ENCODE data around the gene BTG3. TPM values are rescaled to one million over a fixed set of nuclear protein-coding genes. Genes with fewer than 3 reads are reported as not detected.

BTG3 gene
- total RNA-seq, 4 donors from 2014 or later: 46.2 to 66.6 (median 49.9) TPM

DNA sequence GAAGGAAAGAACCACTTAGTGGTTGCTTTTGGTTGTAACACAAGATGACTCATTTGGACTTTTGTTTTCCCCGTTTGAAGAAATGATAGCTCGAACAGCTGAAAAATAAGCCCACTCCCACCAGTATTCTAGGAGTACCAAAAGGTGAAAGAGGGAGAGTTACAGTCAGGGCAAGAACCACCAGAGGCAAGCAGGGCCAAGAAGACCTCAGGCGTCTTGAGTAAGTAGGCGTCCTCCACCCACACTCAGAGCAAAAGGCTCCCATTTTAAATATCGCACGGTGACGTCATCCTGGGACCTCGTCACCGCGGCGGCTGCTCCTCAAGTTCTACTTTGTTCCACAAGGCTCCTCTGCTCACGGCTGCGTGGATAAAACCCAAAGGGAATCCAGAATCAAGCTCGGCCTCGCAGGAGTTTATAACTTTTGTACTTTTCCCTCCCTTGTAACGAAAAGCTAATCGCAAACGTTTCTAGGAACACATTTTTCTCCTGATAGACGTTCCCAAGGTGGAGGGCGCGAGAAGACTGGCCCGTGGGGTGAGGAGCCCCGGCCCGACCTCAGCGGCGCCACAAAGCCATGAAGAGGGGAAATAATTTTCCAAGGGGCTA is 1.2 kb downstream of the BTG3 start:
- WGBS, 2 donors: 0% methylated on average over 26 of the region's 26 CpGs
- Histone ChIP-seq H3K9me3 (no peaks in the 10 kb centered on the region), H3K36me3 (peaks cover 0 to 11% (median 0%) of the 10 kb centered on the region in 3 donors), H3K4me3 (peak overlapping the region; percentile 76 to 89 (median 86)), H3K4me1 (peaks cover 0 to 42% (median 7%) of the 10 kb centered on the region in 4 donors), H3K27me3 (no peaks in the 10 kb centered on the region), H3K27ac (peak overlapping the region; percentile 90 to 98 (median 96))
- TF ChIP-seq, protein P1, sequence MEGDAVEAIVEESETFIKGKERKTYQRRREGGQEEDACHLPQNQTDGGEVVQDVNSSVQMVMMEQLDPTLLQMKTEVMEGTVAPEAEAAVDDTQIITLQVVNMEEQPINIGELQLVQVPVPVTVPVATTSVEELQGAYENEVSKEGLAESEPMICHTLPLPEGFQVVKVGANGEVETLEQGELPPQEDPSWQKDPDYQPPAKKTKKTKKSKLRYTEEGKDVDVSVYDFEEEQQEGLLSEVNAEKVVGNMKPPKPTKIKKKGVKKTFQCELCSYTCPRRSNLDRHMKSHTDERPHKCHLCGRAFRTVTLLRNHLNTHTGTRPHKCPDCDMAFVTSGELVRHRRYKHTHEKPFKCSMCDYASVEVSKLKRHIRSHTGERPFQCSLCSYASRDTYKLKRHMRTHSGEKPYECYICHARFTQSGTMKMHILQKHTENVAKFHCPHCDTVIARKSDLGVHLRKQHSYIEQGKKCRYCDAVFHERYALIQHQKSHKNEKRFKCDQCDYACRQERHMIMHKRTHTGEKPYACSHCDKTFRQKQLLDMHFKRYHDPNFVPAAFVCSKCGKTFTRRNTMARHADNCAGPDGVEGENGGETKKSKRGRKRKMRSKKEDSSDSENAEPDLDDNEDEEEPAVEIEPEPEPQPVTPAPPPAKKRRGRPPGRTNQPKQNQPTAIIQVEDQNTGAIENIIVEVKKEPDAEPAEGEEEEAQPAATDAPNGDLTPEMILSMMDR (IDR thresholded peaks at IDR 0.05): peak in 1 of 5 experiments; percentile 37
- TF ChIP-seq EP300 (IDR thresholded peaks at IDR 0.05) (peak in 1 of 2 donors; percentile 94), POLR2A (IDR thresholded peaks at IDR 0.05) (peak; percentile 72 to 75)
- DNase-seq (ENCODE audit: low spot score in 2 of 2): peak; percentile 65 to 83

DNA sequence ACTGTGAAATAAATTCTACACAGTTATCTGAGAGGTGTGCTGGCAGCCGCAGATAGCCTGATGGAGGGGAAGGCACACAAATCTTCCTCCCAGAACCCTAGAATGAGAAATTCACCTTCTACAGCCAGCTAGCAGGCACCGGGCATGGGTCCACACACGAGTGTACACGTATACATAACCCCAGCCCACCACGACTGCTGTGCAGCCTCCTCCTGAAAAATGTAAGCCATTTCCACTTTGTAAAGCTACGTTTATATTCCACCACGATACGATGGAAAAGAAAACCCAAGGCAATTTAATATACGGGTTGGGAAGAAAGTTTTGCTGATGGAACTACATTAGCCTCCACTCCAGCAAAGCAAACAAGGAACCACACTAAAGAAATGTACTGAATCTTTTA is 1.8 kb downstream of the BTG3 start:
- H3K27ac ChIP-seq: peak overlapping the region; percentile 90 to 98 (median 96)
- no peak for TF ChIP-seq POLR2A (IDR thresholded peaks at IDR 0.05)
- no peak for TF ChIP-seq EP300 (IDR thresholded peaks at IDR 0.05)
- TF ChIP-seq, protein P1 (IDR thresholded peaks at IDR 0.05): no peak
- no peak for DNase-seq (ENCODE audit: low spot score in 2 of 2)
- H3K9me3 ChIP-seq: no peaks in the 10 kb centered on the region
- H3K36me3 ChIP-seq: peaks cover 0 to 11% (median 0%) of the 10 kb centered on the region in 3 donors
- WGBS, 2 donors: 19 to 21% methylated on average over 9 of the region's 9 CpGs
- H3K27me3 ChIP-seq: no peaks in the 10 kb centered on the region
- H3K4me1 ChIP-seq: peaks cover 0 to 44% (median 7%) of the 10 kb centered on the region in 4 donors
- H3K4me3 ChIP-seq: peak overlapping the region; percentile 76 to 89 (median 86)

DNA sequence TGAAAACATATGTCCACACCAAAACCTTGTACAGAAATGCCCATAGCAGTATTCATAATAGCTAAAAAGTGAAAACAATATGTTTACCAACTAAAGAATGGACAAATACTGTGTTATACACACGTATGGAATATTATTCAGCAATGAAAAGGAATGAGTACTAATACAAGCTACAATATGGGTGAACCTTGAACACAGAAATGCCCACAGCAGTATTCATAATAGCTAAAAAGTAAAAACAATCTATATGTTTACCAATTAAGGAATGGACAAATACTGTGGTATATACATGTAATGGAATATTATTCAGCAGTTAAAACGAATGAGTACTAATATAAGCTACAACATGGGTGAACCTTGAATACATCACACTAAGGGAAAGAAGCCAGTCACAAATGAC is 3.0 kb downstream of the BTG3 start:
- TF ChIP-seq POLR2A (IDR thresholded peaks at IDR 0.05): no peak
- 90 to 96% methylated on average over 2 of the region's 2 CpGs for WGBS, 2 donors

DNA sequence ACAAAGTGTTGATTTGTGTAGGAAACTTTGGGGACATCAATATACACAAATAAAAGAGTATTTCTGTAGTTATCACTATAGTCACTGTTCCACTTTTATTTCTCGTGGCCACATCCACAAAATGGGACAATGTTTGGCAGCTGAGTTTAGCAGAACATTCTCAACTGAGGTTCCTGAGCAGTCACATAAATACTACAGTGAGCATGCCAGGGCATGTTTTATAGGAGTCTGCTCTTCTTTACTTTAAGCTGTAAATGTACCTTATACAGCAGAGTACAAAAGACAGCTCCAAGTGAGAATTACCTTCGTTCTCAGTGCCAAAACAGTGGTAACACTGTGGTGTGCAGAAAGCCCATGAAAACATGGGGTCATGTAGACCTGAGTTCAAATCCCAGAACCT is 5.0 kb downstream of the BTG3 start:
- H3K27ac ChIP-seq: no peak overlapping the region
- peaks cover 0 to 37% (median 7%) of the 10 kb centered on the region in 4 donors for H3K4me1 ChIP-seq
- WGBS, 2 donors: 93 to 95% methylated on average over 2 of the region's 2 CpGs
- no peaks in the 10 kb centered on the region for H3K9me3 ChIP-seq
- peaks cover 0 to 35% (median 0%) of the 10 kb centered on the region in 3 donors for H3K36me3 ChIP-seq
- H3K27me3 ChIP-seq: no peaks in the 10 kb centered on the region
- H3K4me3 ChIP-seq: no peak overlapping the region
- no peak for DNase-seq (ENCODE audit: low spot score in 2 of 2)
- TF ChIP-seq, protein P1 (IDR thresholded peaks at IDR 0.05): no peak
- no peak for TF ChIP-seq EP300 (IDR thresholded peaks at IDR 0.05)
- no peak for TF ChIP-seq POLR2A (IDR thresholded peaks at IDR 0.05)

More for the DNA sequence above, 3.0 kb downstream of the BTG3 start:
- Histone ChIP-seq H3K27me3 (no peaks in the 10 kb centered on the region), H3K27ac (no peak overlapping the region), H3K4me1 (peaks cover 0 to 44% (median 7%) of the 10 kb centered on the region in 4 donors), H3K9me3 (no peaks in the 10 kb centered on the region), H3K4me3 (no peak overlapping the region), H3K36me3 (peaks cover 0 to 17% (median 0%) of the 10 kb centered on the region in 3 donors)
- DNase-seq (ENCODE audit: low spot score in 2 of 2): no peak

DNA sequence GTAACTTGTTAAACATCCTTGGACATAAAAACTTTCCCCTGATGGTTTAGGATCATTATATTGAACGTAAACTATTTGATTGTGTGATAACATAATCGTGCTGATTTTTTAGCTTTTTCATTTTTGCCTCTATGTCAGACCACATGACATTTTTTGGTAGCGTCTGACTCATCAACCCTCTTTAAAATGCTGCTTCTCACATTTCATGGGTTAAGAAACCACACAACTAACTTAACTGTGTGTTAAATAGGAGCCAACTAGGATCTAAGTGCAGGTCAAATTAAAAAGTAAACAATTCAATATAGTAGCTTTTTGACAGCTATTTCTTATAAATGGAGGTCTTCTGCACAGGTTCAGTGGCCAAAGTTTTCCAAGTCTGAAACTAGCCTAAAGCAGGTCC is 9.8 kb downstream of the BTG3 start:
- Histone ChIP-seq H3K36me3 (peaks cover 0 to 71% (median 5%) of the 10 kb centered on the region in 3 donors), H3K9me3 (no peaks in the 10 kb centered on the region), H3K27me3 (no peaks in the 10 kb centered on the region), H3K4me3 (no peak overlapping the region), H3K27ac (no peak overlapping the region), H3K4me1 (peaks cover 0 to 15% (median 0%) of the 10 kb centered on the region in 4 donors)
- DNase-seq (ENCODE audit: low spot score in 2 of 2): no peak
- TF ChIP-seq, protein P1 (IDR thresholded peaks at IDR 0.05): no peak
- TF ChIP-seq EP300 (IDR thresholded peaks at IDR 0.05) (no peak), POLR2A (IDR thresholded peaks at IDR 0.05) (no peak)
- WGBS, 2 donors: 78 to 81% methylated on average over 3 of the region's 3 CpGs

Measured in tibial nerve (tissue), 4 donors.